ENCODE data around the gene CYP4A22.
"Not testable (repeated sequence)": the region's sequence is repeated elsewhere in the genome, so short reads cannot be mapped to it uniquely, and the experiment has no call there.

GRCh38 chr1:47140358-47140757 is 3.1 kb downstream of the CYP4A22 start:
- not testable (repeated sequence) for TF ChIP-seq CTCF, POLR2A (IDR thresholded peaks at IDR 0.05)

All from thyroid gland (tissue), 4 donors.